ENCODE results near the gene L2HGDH. TPM values are rescaled to one million over a fixed set of nuclear protein-coding genes. Genes with fewer than 3 reads are reported as not detected.

Gene L2HGDH
- total RNA-seq, 4 donors from 2014 or later, result 2.0 to 16.2 (median 3.9) TPM

DNA sequence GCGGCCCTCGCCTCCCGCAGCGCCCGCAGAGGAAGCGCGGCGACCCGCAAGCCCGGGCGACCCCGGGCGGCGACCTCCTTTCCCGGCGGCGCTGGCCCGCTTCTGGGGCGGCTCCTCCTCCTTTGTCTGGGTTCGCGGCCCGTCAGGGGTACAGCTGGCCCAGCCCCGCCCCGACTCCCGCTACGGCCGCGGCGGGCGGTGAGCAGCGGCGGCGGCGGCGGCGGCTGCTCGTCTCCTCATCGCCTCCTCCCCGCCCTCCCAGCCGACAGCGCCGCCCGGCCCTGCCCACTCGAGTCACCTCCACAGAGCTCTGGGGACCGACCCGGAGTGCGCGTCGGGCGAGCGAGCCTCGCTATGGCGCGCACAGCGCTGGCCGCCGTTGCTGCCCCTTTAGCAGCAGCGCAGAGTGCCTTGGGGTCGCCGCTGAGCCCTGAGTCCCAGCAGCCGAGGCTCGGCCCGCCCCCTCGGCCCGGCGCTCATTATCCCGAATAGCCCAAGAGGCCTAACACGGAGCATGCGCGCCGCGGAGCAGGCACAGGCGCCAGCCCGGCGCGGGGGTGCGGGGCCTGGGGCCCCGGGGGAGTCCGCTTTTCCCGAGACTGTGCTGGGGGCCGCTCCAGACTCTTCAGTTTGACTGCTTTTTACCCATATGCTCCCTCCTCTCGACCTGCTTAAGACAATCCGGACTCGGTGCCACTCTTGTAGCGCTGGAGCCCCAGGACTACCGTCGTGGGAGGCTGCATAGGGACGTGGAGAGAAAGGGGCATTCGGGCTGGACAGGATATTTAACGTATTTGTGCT lies 80.4 kb downstream of the L2HGDH start, which contains the start of gene SOS2:
Gene SOS2, minus strand, starts transcription at position 104 of the 801 bp plus-strand sequence. CDS start 295 bp downstream, outside the sequence.
- 0 to 1% methylated on average over 9 to 53 of the region's 90 CpGs for WGBS, 2 donors
- peaks cover 3 to 41% (median 19%) of the 10 kb centered on the region in 4 donors for H3K4me1 ChIP-seq

DNA sequence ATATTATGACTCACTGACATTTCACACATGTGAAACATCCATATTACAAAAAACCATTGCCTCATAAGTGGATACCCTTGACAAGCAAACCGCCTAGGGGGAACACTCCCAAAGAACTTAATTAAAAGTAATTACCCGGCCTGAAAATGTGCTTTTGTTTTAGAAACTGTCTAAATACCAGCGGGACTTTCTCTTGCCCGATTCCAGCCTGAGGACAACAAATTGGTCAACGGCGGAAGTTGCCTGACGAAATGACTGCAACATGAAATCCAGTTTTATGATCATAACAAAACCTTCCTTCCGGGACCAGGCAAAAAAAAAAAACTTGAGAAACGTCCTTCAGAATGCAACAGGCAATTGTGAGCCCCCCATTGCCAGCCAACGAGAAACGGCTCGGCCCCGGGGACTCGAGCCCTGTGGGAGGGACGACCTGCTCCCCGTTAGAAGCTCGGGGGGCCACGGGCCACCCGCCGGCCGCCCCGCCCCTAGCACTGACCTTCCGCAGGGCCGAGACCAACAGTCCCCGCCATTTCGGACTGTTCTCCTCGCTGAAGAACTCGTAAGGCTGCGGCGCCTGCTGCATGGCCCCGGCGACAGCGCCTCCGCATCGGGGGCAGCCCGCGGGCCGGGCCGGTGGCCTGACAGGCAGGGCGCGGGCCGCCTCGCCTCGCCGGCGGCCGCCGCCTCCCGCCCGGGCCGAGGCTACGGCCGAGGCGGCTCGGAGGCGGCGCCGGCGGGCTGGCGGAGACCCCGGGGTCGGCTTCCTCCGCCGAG lies 81.1 kb downstream of the L2HGDH start:
- Histone ChIP-seq H3K27me3 (no peaks in the 10 kb centered on the region), H3K4me1 (peaks cover 5 to 48% (median 26%) of the 10 kb centered on the region in 4 donors), H3K4me3 (peak overlapping the region; percentile 73 to 90 (median 84)), H3K27ac (peak overlapping the region; percentile 91 to 98 (median 98)), H3K36me3 (no peaks in the 10 kb centered on the region), H3K9me3 (no peaks in the 10 kb centered on the region)
- peak; percentile 20 to 61 for DNase-seq (ENCODE audit: low spot score in 2 of 2)
- TF ChIP-seq, protein P1, sequence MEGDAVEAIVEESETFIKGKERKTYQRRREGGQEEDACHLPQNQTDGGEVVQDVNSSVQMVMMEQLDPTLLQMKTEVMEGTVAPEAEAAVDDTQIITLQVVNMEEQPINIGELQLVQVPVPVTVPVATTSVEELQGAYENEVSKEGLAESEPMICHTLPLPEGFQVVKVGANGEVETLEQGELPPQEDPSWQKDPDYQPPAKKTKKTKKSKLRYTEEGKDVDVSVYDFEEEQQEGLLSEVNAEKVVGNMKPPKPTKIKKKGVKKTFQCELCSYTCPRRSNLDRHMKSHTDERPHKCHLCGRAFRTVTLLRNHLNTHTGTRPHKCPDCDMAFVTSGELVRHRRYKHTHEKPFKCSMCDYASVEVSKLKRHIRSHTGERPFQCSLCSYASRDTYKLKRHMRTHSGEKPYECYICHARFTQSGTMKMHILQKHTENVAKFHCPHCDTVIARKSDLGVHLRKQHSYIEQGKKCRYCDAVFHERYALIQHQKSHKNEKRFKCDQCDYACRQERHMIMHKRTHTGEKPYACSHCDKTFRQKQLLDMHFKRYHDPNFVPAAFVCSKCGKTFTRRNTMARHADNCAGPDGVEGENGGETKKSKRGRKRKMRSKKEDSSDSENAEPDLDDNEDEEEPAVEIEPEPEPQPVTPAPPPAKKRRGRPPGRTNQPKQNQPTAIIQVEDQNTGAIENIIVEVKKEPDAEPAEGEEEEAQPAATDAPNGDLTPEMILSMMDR (IDR thresholded peaks at IDR 0.05), result no peak
- TF ChIP-seq EP300 (IDR thresholded peaks at IDR 0.05), result peak in 1 of 2 donors; percentile 29
- 1% methylated on average over 12 to 26 of the region's 64 CpGs for WGBS, 2 donors

More for the DNA sequence above, 80.4 kb downstream of the L2HGDH start, which contains the start of gene SOS2:
- Histone ChIP-seq H3K4me3 (peak within 1 kb of the TSS; percentile 73 to 90 (median 84)), H3K27ac (peak within 1 kb of the TSS; percentile 91 to 98 (median 98)), H3K36me3 (no peaks in the 10 kb centered on the region), H3K9me3 (no peaks in the 10 kb centered on the region), H3K27me3 (no peaks in the 10 kb centered on the region)
- TF ChIP-seq POLR2A (IDR thresholded peaks at IDR 0.05) (peak; percentile 34 to 78), EP300 (IDR thresholded peaks at IDR 0.05) (peak in 1 of 2 donors; percentile 89)
- TF ChIP-seq, protein P1 (IDR thresholded peaks at IDR 0.05), result peak in 3 of 5 experiments; percentile 6 to 57 (median 21)
- peak; percentile 71 to 77 for DNase-seq (ENCODE audit: low spot score in 2 of 2)

DNA sequence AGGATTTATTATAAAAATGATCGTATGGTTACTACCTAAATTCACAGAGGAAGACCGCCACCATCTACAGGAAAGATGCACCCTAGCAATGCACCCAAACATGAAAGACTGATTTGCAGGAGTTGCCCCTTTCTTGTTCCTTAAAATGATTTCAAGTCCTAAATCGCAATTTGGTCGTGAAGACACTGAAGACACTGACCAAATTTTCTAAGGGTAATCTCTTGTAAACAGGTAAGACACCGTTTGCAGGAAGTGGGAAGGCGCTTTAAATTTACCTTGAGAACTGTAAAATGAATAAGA lies 81.7 kb downstream of the L2HGDH start:
- H3K27ac ChIP-seq, result peak overlapping the region; percentile 91 to 98 (median 98)

DNA sequence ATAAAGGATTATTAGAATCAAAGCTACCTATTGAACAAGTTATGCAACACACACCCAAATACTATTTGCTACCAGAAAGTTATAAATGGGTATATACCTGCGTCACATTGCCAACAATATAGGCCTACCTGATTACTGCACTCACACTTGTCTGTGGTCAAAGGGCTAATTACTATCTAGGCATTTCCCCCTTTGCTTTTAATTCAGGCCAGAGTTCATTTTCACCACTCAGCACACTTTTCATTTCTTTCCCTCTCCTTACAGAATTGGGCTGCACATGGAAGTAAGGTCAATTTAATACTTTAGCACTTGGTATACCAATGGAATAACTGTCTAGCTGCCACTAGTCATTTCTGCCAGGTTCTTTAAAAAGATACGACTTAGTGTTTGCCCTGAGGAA lies 82.3 kb downstream of the L2HGDH start:
- Histone ChIP-seq H3K36me3 (no peaks in the 10 kb centered on the region), H3K9me3 (no peaks in the 10 kb centered on the region), H3K27ac (peak overlapping the region; percentile 91 to 98 (median 98)), H3K27me3 (no peaks in the 10 kb centered on the region), H3K4me3 (peak overlapping the region in 3 of 4 donors; percentile 73 to 90 (median 87)), H3K4me1 (peaks cover 5 to 60% (median 31%) of the 10 kb centered on the region in 4 donors)
- TF ChIP-seq POLR2A (IDR thresholded peaks at IDR 0.05) (no peak), EP300 (IDR thresholded peaks at IDR 0.05) (no peak)
- TF ChIP-seq, protein P1 (IDR thresholded peaks at IDR 0.05), result no peak
- DNase-seq (ENCODE audit: low spot score in 2 of 2), result no peak
- WGBS, 2 donors, result 39% methylated on average over 2 of the region's 2 CpGs

More for the DNA sequence above, 81.7 kb downstream of the L2HGDH start:
- Histone ChIP-seq H3K36me3 (no peaks in the 10 kb centered on the region), H3K27me3 (no peaks in the 10 kb centered on the region), H3K4me3 (peak overlapping the region; percentile 73 to 90 (median 84)), H3K9me3 (no peaks in the 10 kb centered on the region), H3K4me1 (peaks cover 5 to 54% (median 29%) of the 10 kb centered on the region in 4 donors)
- 2 to 3% methylated on average over 6 of the region's 6 CpGs for WGBS, 2 donors
- TF ChIP-seq, protein P1 (IDR thresholded peaks at IDR 0.05), result no peak
- no peak for TF ChIP-seq POLR2A (IDR thresholded peaks at IDR 0.05)
- no peak for TF ChIP-seq EP300 (IDR thresholded peaks at IDR 0.05)
- DNase-seq (ENCODE audit: low spot score in 2 of 2), result no peak
